ENCODE data around the gene RRAS2.

Gene RRAS2

DNA sequence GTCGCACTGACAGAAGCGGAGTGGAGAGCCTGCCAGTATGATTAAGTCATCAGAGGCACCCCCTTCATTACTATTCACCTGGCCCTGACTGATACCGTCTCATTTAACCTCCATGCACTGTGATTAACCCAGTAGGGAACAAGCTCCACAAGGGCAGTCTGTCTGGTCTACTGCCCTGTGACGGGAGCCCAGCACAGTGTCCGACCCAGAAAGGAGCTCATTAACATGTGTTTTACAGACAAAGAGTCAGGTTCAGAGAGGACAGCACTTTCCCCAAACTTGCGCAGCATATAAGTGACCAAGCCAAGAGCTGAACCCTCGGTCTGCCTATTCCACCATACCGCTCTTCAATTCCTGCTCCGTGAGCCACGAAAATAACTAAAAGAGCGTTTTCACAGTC lies 129.5 kb downstream of the RRAS2 start:
- Histone ChIP-seq H3K36me3 (ENCODE audit: control insufficient read depth, insufficient read depth, low read length) (no peaks in the 10 kb centered on the region), H3K27ac (ENCODE audit: low read length) (no peak overlapping the region), H3K27me3 (ENCODE audit: control insufficient read depth, insufficient read depth, low read length) (no peaks in the 10 kb centered on the region), H3K4me1 (ENCODE audit: control insufficient read depth, insufficient read depth, low read length) (peaks cover 4% of the 10 kb centered on the region; the same call in 1 of the 2 replicates), H3K9me3 (ENCODE audit: control insufficient read depth, insufficient read depth, low read length) (no peaks in the 10 kb centered on the region), H3K4me3 (ENCODE audit: low read length) (no peak overlapping the region)
- WGBS (ENCODE audit: insufficient coverage, insufficient read length): no CpG with 5 or more reads among the region's 11 CpGs
- no peak for DNase-seq (ENCODE audit: low read depth, low spot score)

GRCh38 chr11:14228356-14228755 lies 130.6 kb downstream of the RRAS2 start:
- Histone ChIP-seq H3K9me3 (ENCODE audit: control insufficient read depth, insufficient read depth, low read length) (no peaks in the 10 kb centered on the region), H3K36me3 (ENCODE audit: control insufficient read depth, insufficient read depth, low read length) (no peaks in the 10 kb centered on the region), H3K4me1 (ENCODE audit: control insufficient read depth, insufficient read depth, low read length) (peaks cover 6% of the 10 kb centered on the region; the same call in 1 of the 2 replicates), H3K27me3 (ENCODE audit: control insufficient read depth, insufficient read depth, low read length) (no peaks in the 10 kb centered on the region), H3K27ac (ENCODE audit: low read length) (no peak overlapping the region), H3K4me3 (ENCODE audit: low read length) (no peak overlapping the region)
- WGBS (ENCODE audit: insufficient coverage, insufficient read length): no CpG with 5 or more reads among the region's 2 CpGs
- DNase-seq (ENCODE audit: low read depth, low spot score): no peak
